ENCODE measurements around the gene FAM114A2.

Gene FAM114A2

GRCh38 chr5:153987301-153987700 is 51.4 kb downstream of the FAM114A2 start:
- Histone ChIP-seq H3K9me3 (replicated peaks in 1 of 11) (no peaks in the 10 kb centered on the region), H3K4me1 (0 out of 20 replicates have a peak, but pooled peaks cover 0 to 7% (median 0%) of the 10 kb centered on the region in 10 experiments), H3K4me2 (no peak overlapping the region), H3K36me3 (peaks cover 0 to 33% (median under 1%) of the 10 kb centered on the region in 11 experiments; a peak in 7 of 22 replicates), H4K20me1 (no peaks in the 10 kb centered on the region), H3K27ac (no peak overlapping the region), H3K9ac (no peak overlapping the region), H3K27me3 (no peaks in the 10 kb centered on the region), H3K4me3 (no peak overlapping the region)
- no peak for TF ChIP-seq Cebpa-rat (IDR thresholded peaks at IDR 0.05)

GRCh38 chr5:153985498-153985897 is 53.2 kb downstream of the FAM114A2 start:
- H3K9ac ChIP-seq, result no peak overlapping the region
- H3K4me1 ChIP-seq, result 0 out of 20 replicates have a peak, but pooled peaks cover 0 to 7% (median 0%) of the 10 kb centered on the region in 10 experiments
- no peaks in the 10 kb centered on the region for H3K9me3 ChIP-seq (replicated peaks in 1 of 11)
- TF ChIP-seq Cebpa-rat (IDR thresholded peaks at IDR 0.05), result no peak
- no peak overlapping the region for H3K4me2 ChIP-seq
- H3K27me3 ChIP-seq, result no peaks in the 10 kb centered on the region
- H3K4me3 ChIP-seq, result no peak overlapping the region
- H4K20me1 ChIP-seq, result no peaks in the 10 kb centered on the region
- peaks cover 0 to 16% (median 0%) of the 10 kb centered on the region in 11 experiments; a peak in 1 of 22 replicates for H3K36me3 ChIP-seq
- no peak overlapping the region for H3K27ac ChIP-seq

- H3K36me3 ChIP-seq, result 0 out of 22 replicates have a peak, but pooled peaks cover 0 to 8% (median 0%) of the 10 kb centered on the region in 11 experiments
- H4K20me1 ChIP-seq, result no peaks in the 10 kb centered on the region
- H3K4me3 ChIP-seq, result no peak overlapping the region
- no peaks in the 10 kb centered on the region for H3K9me3 ChIP-seq (replicated peaks in 1 of 11)
- 0 out of 20 replicates have a peak, but pooled peaks cover 0 to 7% (median 0%) of the 10 kb centered on the region in 10 experiments for H3K4me1 ChIP-seq
- no peak overlapping the region for H3K27ac ChIP-seq
- no peak for TF ChIP-seq Cebpa-rat (IDR thresholded peaks at IDR 0.05)
- H3K9ac ChIP-seq, result no peak overlapping the region
- H3K27me3 ChIP-seq, result no peaks in the 10 kb centered on the region
- no peak overlapping the region for H3K4me2 ChIP-seq
Measured at GRCh38 chr5:153983885-153984284, 54.8 kb downstream of the FAM114A2 start.

- TF ChIP-seq Cebpa-rat (IDR thresholded peaks at IDR 0.05), result no peak
- Histone ChIP-seq H3K4me3 (no peak overlapping the region), H3K9ac (no peak overlapping the region)
Measured at GRCh38 chr5:153981905-153982605, 56.7 kb downstream of the FAM114A2 start.

GRCh38 chr5:153979028-153979783 is 59.5 kb downstream of the FAM114A2 start:
- Histone ChIP-seq H3K4me3 (no peak overlapping the region), H3K36me3 (no peaks in the 10 kb centered on the region), H3K27ac (no peak overlapping the region), H3K9me3 (replicated peaks in 1 of 11) (no peaks in the 10 kb centered on the region), H3K27me3 (no peaks in the 10 kb centered on the region), H3K4me1 (no peaks in the 10 kb centered on the region), H3K4me2 (no peak overlapping the region), H4K20me1 (no peaks in the 10 kb centered on the region; a peak in 1 of 22 replicates), H3K9ac (no peak overlapping the region)
- no peak for TF ChIP-seq Cebpa-rat (IDR thresholded peaks at IDR 0.05)

More at GRCh38 chr5:153981905-153982605, 56.7 kb downstream of the FAM114A2 start:
- Histone ChIP-seq H3K4me2 (no peak overlapping the region), H4K20me1 (no peaks in the 10 kb centered on the region; a peak in 1 of 22 replicates), H3K27me3 (no peaks in the 10 kb centered on the region), H3K9me3 (replicated peaks in 1 of 11) (no peaks in the 10 kb centered on the region), H3K27ac (no peak overlapping the region), H3K4me1 (no peaks in the 10 kb centered on the region), H3K36me3 (no peaks in the 10 kb centered on the region)

- Histone ChIP-seq H3K4me1 (peaks cover 0 to 3% (median 0%) of the 10 kb centered on the region in 10 experiments; a peak in 3 of 20 replicates), H3K27me3 (no peaks in the 10 kb centered on the region), H3K9ac (peak overlapping the region in 1 of 11 experiments; percentile 10; a peak in 1 of 22 replicates), H3K36me3 (no peaks in the 10 kb centered on the region), H3K4me3 (no peak overlapping the region), H3K9me3 (replicated peaks in 1 of 11) (no peaks in the 10 kb centered on the region), H4K20me1 (no peaks in the 10 kb centered on the region; a peak in 1 of 22 replicates), H3K27ac (no peak overlapping the region), H3K4me2 (no peak overlapping the region)
- TF ChIP-seq Cebpa-rat (IDR thresholded peaks at IDR 0.05), result no peak
Measured at GRCh38 chr5:153974813-153975163, 63.9 kb downstream of the FAM114A2 start.

- H3K9ac ChIP-seq, result 0 out of 22 replicates have a peak overlapping the region, but pooled peaks of 1 of the 11 experiments have one; percentile 10
- peaks cover 0 to 8% (median under 1%) of the 10 kb centered on the region in 10 experiments; a peak in 9 of 20 replicates for H3K4me1 ChIP-seq
- no peak for TF ChIP-seq Cebpa-rat (IDR thresholded peaks at IDR 0.05)
- no peaks in the 10 kb centered on the region; a peak in 1 of 22 replicates for H4K20me1 ChIP-seq
- H3K9me3 ChIP-seq (replicated peaks in 1 of 11), result no peaks in the 10 kb centered on the region
- no peaks in the 10 kb centered on the region for H3K36me3 ChIP-seq
- no peak overlapping the region for H3K4me3 ChIP-seq
- no peak overlapping the region for H3K4me2 ChIP-seq
- H3K27ac ChIP-seq, result no peak overlapping the region
- H3K27me3 ChIP-seq, result no peaks in the 10 kb centered on the region
Measured at GRCh38 chr5:153974131-153974812, 64.4 kb downstream of the FAM114A2 start.

- H3K36me3 ChIP-seq, result no peaks in the 10 kb centered on the region
- H3K4me2 ChIP-seq, result no peak overlapping the region
- TF ChIP-seq Cebpa-rat (IDR thresholded peaks at IDR 0.05), result no peak
- H3K27ac ChIP-seq, result no peak overlapping the region
- no peaks in the 10 kb centered on the region for H3K9me3 ChIP-seq (replicated peaks in 1 of 11)
- no peak overlapping the region for H3K9ac ChIP-seq
- H4K20me1 ChIP-seq, result no peaks in the 10 kb centered on the region
- H3K27me3 ChIP-seq, result no peaks in the 10 kb centered on the region
- H3K4me3 ChIP-seq, result no peak overlapping the region
- peaks cover 0 to 15% (median 5%) of the 10 kb centered on the region in 10 experiments; a peak in 10 of 20 replicates for H3K4me1 ChIP-seq
Measured at GRCh38 chr5:153972240-153972639, 66.5 kb downstream of the FAM114A2 start.

- Histone ChIP-seq H3K27me3 (no peaks in the 10 kb centered on the region), H4K20me1 (no peaks in the 10 kb centered on the region), H3K4me1 (peaks cover 0 to 15% (median 5%) of the 10 kb centered on the region in 10 experiments; a peak in 10 of 20 replicates), H3K9me3 (replicated peaks in 1 of 11) (no peaks in the 10 kb centered on the region), H3K4me2 (no peak overlapping the region), H3K27ac (no peak overlapping the region), H3K36me3 (no peaks in the 10 kb centered on the region), H3K9ac (no peak overlapping the region), H3K4me3 (no peak overlapping the region)
- TF ChIP-seq Cebpa-rat (IDR thresholded peaks at IDR 0.05), result no peak
Measured at GRCh38 chr5:153970496-153970895, 68.2 kb downstream of the FAM114A2 start.

Measured in BLaER1 treated with 17β-estradiol and CSF1 and Interleukin-3, amounts not matched to agents 10 nM and 100 nM (cell line).